ENCODE results near the gene PNKP.

DNA sequence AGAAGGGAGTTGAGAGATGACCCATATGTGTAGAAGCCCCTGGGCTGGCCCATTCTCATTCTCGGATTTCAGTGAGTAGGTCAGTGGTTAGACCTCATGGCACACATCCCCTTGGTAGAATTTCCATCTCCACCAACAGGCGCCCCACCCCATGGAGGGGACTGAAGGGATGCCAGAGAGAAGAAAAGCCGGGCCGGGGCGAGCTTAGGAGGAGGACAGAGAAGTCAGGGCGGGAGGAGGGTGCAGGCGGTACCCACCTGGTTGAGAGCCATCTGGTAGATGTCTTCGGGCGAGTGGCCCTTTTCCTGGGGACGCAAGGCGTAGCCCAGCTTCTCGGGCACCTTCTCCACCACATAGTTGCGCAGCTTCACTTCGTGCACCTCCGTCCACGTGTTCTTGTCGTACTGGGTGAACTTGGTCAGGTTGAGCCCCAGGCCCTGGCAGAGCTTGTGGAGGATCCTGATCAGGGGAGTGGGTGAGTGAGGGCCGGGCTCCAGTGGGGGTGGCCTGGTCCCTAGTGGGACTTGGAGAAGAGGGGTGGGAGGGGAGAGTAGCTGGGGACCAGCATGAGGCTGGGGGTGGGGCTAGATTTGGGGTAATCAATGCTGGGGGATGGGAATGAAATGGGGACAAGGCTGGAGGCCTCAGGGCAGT is 26.8 kb upstream of the PNKP start:
- TF ChIP-seq, protein P1, sequence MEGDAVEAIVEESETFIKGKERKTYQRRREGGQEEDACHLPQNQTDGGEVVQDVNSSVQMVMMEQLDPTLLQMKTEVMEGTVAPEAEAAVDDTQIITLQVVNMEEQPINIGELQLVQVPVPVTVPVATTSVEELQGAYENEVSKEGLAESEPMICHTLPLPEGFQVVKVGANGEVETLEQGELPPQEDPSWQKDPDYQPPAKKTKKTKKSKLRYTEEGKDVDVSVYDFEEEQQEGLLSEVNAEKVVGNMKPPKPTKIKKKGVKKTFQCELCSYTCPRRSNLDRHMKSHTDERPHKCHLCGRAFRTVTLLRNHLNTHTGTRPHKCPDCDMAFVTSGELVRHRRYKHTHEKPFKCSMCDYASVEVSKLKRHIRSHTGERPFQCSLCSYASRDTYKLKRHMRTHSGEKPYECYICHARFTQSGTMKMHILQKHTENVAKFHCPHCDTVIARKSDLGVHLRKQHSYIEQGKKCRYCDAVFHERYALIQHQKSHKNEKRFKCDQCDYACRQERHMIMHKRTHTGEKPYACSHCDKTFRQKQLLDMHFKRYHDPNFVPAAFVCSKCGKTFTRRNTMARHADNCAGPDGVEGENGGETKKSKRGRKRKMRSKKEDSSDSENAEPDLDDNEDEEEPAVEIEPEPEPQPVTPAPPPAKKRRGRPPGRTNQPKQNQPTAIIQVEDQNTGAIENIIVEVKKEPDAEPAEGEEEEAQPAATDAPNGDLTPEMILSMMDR (IDR thresholded peaks at IDR 0.05), result no peak
- no peak for TF ChIP-seq POLR2A (IDR thresholded peaks at IDR 0.05)
